ENCODE data around the gene DSE. TPM values are rescaled to one million over a fixed set of nuclear protein-coding genes. Genes with fewer than 3 reads are reported as not detected.

The DSE gene
- polyA plus RNA-seq, 3 donors = 14.6 to 36.5 (median 28.4) TPM

GRCh38 chr6:116450769-116451740 is 80.3 kb downstream of the DSE start:
- H3K4me1 ChIP-seq (ENCODE audit: control insufficient read depth in 1 of 2, insufficient read depth in 2 of 2, low read length in 2 of 2) = peaks cover 56 to 77% of the 10 kb centered on the region in 2 donors
- H3K36me3 ChIP-seq (replicated peaks in 1 of 2; ENCODE audit: control insufficient read depth in 1 of 2, insufficient read depth in 2 of 2, low read length in 2 of 2) = no peaks in the 10 kb centered on the region
- H3K9me3 Mint-ChIP-seq = peaks cover 0 to 2% (median 0%) of the 10 kb centered on the region in 7 donors
- H3K79me2 ChIP-seq (ENCODE audit: insufficient read depth, low read length) = no peaks in the 10 kb centered on the region
- H3K9me3 ChIP-seq (replicated peaks in 1 of 2; ENCODE audit: control insufficient read depth in 1 of 2, insufficient read depth in 1 of 2, low read length in 2 of 2) = no peaks in the 10 kb centered on the region
- H2AFZ ChIP-seq (ENCODE audit: insufficient read depth, low read depth, low read length, poor library complexity, severe bottlenecking) = no peak overlapping the region
- peak overlapping the region; percentile 38 to 61 for H3K27ac ChIP-seq (ENCODE audit: low read depth in 1 of 2, low read length in 2 of 2)
- peak overlapping the region; percentile 25 for H3K4me2 ChIP-seq (replicated peaks; ENCODE audit: extremely low read depth, low read length, poor library complexity, severe bottlenecking)
- 48% methylated on average over 3 of the region's 9 CpGs for WGBS (ENCODE audit: insufficient coverage)
- H3K27ac Mint-ChIP-seq = peak overlapping the region; percentile 57 to 86 (median 82)
- H3K27me3 Mint-ChIP-seq (ENCODE audit: low read depth in 3 of 3) = peaks cover 0 to 2% (median 0%) of the 10 kb centered on the region in 3 donors
- peak overlapping the region in 1 of 2 donors; percentile 47 for H3K4me3 Mint-ChIP-seq
- H3K9ac ChIP-seq (ENCODE audit: insufficient read depth, low read length, poor library complexity, severe bottlenecking) = no peak overlapping the region
- TF ChIP-seq, protein P1, sequence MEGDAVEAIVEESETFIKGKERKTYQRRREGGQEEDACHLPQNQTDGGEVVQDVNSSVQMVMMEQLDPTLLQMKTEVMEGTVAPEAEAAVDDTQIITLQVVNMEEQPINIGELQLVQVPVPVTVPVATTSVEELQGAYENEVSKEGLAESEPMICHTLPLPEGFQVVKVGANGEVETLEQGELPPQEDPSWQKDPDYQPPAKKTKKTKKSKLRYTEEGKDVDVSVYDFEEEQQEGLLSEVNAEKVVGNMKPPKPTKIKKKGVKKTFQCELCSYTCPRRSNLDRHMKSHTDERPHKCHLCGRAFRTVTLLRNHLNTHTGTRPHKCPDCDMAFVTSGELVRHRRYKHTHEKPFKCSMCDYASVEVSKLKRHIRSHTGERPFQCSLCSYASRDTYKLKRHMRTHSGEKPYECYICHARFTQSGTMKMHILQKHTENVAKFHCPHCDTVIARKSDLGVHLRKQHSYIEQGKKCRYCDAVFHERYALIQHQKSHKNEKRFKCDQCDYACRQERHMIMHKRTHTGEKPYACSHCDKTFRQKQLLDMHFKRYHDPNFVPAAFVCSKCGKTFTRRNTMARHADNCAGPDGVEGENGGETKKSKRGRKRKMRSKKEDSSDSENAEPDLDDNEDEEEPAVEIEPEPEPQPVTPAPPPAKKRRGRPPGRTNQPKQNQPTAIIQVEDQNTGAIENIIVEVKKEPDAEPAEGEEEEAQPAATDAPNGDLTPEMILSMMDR (IDR thresholded peaks at IDR 0.05) = no peak
- H3K4me3 ChIP-seq (replicated peaks in 1 of 3; ENCODE audit: low read depth in 2 of 3, low read length in 3 of 3) = peak overlapping the region in 1 of 3 experiments; percentile 42
- intact Hi-C loops (cut with micrococcal nuclease) = no loop called here
- peak; percentile 70 to 88 (median 88) for DNase-seq
- no peaks in the 10 kb centered on the region for H3K27me3 ChIP-seq (ENCODE audit: control insufficient read depth in 2 of 2, insufficient read depth in 2 of 2, low read length in 2 of 2)
- H4K20me1 ChIP-seq (ENCODE audit: insufficient read depth, low read length) = no peaks in the 10 kb centered on the region
- peaks cover 63% of the 10 kb centered on the region for H3K4me1 Mint-ChIP-seq
- peaks cover 0 to 2% of the 10 kb centered on the region in 2 donors for H3K36me3 Mint-ChIP-seq

DNA sequence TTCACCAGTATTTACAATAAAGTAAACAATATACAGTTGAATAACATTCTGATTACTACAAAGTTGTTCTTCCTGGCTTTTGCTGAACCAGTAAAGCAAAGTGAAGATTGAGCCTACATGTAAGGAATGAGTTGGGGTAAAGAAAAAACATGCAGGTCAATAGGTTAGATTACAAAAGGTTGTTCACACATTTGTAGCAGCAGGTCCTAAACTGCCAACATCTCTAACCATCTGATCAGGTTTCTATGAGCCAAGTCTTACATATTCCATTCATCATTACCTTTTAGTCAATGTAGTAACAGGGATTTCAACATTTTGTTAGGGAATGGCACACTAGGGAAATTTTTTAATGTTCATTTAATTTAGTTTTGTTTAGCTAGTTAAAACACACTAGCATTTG is 81.2 kb downstream of the DSE start:
- Histone ChIP-seq H4K20me1 (ENCODE audit: insufficient read depth, low read length) (no peaks in the 10 kb centered on the region), H3K27me3 (ENCODE audit: control insufficient read depth in 2 of 2, insufficient read depth in 2 of 2, low read length in 2 of 2) (no peaks in the 10 kb centered on the region), H3K9ac (ENCODE audit: insufficient read depth, low read length, poor library complexity, severe bottlenecking) (no peak overlapping the region), H2AFZ (ENCODE audit: insufficient read depth, low read depth, low read length, poor library complexity, severe bottlenecking) (no peak overlapping the region), H3K9me3 (replicated peaks in 1 of 2; ENCODE audit: control insufficient read depth in 1 of 2, insufficient read depth in 1 of 2, low read length in 2 of 2) (no peaks in the 10 kb centered on the region), H3K4me1 (ENCODE audit: control insufficient read depth in 1 of 2, insufficient read depth in 2 of 2, low read length in 2 of 2) (peaks cover 51 to 77% of the 10 kb centered on the region in 2 donors), H3K36me3 (replicated peaks in 1 of 2; ENCODE audit: control insufficient read depth in 1 of 2, insufficient read depth in 2 of 2, low read length in 2 of 2) (no peaks in the 10 kb centered on the region), H3K27ac (ENCODE audit: low read depth in 1 of 2, low read length in 2 of 2) (peak overlapping the region in 1 of 2 donors; percentile 61), H3K4me3 (replicated peaks in 1 of 3; ENCODE audit: low read depth in 2 of 3, low read length in 3 of 3) (no peak overlapping the region), H3K79me2 (ENCODE audit: insufficient read depth, low read length) (no peaks in the 10 kb centered on the region), H3K4me2 (replicated peaks; ENCODE audit: extremely low read depth, low read length, poor library complexity, severe bottlenecking) (no peak overlapping the region)
- DNase-seq = no peak
- Mint-ChIP-seq H3K9me3 (peaks cover 0 to 2% (median 0%) of the 10 kb centered on the region in 7 donors), H3K27ac (peak overlapping the region in 2 of 7 donors; percentile 63 to 82), H3K4me1 (peaks cover 65% of the 10 kb centered on the region), H3K4me3 (no peak overlapping the region), H3K27me3 (ENCODE audit: low read depth in 3 of 3) (peaks cover 0 to 2% (median 0%) of the 10 kb centered on the region in 3 donors), H3K36me3 (peaks cover 0 to 2% of the 10 kb centered on the region in 2 donors)
- TF ChIP-seq, protein P1 (IDR thresholded peaks at IDR 0.05) = no peak
- intact Hi-C loops (cut with micrococcal nuclease) = no loop called here
